ENCODE measurements around the gene XYLT1.

- TF ChIP-seq CTCF (IDR thresholded peaks at IDR 0.05) (no peak), ZFX (IDR thresholded peaks at IDR 0.05; ENCODE audit: borderline replicate concordance) (no peak)
Observed at GRCh38 chr16:17286443-17286842, 184.3 kb downstream of the XYLT1 start.
